Liver (tissue), 3 donors: ENCODE data around the gene TMEM8B.

Experiments
- ATF3 ChIP-seq: IDR thresholded peaks from 2 replicates; pipeline ENCODE4 v1.6.1; 2016; ENCODE audit warnings: antibody characterized with exemption
- CTCF ChIP-seq: fragments of 150-350 bp; IDR thresholded peaks from 2 replicates; pipeline ENCODE4 v1.5.1; 2017; ENCODE audit warnings: improper control_type of control experiment, low read depth, low read length; ENCODE audit not compliant: missing input control
- EGR1 ChIP-seq, 2 donors: IDR thresholded peaks; 2 replicates each; pipeline ENCODE4 v1.6.1; 2016 to 2018; ENCODE audit warnings: antibody characterized with exemption in 2 of 2, low read depth in 2 of 2
- RAD21 ChIP-seq, 2 donors: IDR thresholded peaks; 2 replicates each; pipeline ENCODE4 v1.6.1; 2016; ENCODE audit warnings: antibody characterized with exemption in 2 of 2, mild to moderate bottlenecking in 2 of 2
- REST ChIP-seq: IDR thresholded peaks from 2 replicates; pipeline ENCODE4 v1.6.1; 2016; ENCODE audit warnings: antibody characterized with exemption, mild to moderate bottlenecking
- SP1 ChIP-seq: IDR thresholded peaks from 2 replicates; pipeline ENCODE4 v1.6.1; 2018; ENCODE audit warnings: antibody characterized with exemption, mild to moderate bottlenecking
- YY1 ChIP-seq: IDR thresholded peaks from 2 replicates; pipeline ENCODE4 v1.6.1; 2016; ENCODE audit warnings: antibody characterized with exemption, mild to moderate bottlenecking
- donor health status: healthy.
- donor health status: healthy.

GRCh38 chr9:35835216-35835632 is 6.2 kb downstream of the TMEM8B start:
- TF ChIP-seq EGR1 (IDR thresholded peaks at IDR 0.05; ENCODE audit: low read depth in 2 of 2) (no peak), RAD21 (IDR thresholded peaks at IDR 0.05) (no peak), SP1 (no peak), CTCF (no peak), YY1 (no peak), ATF3 (no peak), REST (no peak)
